ENCODE measurements around the gene RAB39A. TPM values are rescaled to one million over a fixed set of nuclear protein-coding genes. Genes with fewer than 3 reads are reported as not detected.

Gene RAB39A
- total and polyA plus RNA-seq, 3 experiments from 2014 or later: 0.11 to 0.20 TPM; not detected in 1

DNA sequence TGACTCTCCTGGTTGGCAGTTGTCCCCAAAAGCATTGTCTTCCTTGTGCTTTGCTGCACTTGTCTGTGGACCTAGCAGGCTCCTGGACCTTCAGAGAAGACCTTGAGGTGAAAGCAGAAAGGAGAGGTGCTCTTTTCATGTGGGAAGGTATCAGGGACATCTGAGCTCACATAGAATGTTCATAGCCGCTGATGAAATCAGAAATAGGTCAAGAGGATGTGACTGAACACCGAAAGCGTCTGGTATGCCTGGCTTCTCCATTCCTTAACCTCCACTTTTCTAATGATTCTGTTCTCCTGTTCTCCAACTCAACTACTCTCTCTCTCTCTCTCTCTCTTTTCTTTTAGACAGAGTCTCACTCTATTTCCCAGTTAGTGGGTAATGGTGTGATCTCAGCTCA lies 74.2 kb downstream of the RAB39A start:
- Histone ChIP-seq H3K36me3 (ENCODE audit: insufficient read depth, low read length) (no peaks in the 10 kb centered on the region), H3K4me1 (ENCODE audit: insufficient read depth, low read length) (no peaks in the 10 kb centered on the region), H3K27me3 (ENCODE audit: insufficient read depth, low read length, poor library complexity, severe bottlenecking) (no peaks in the 10 kb centered on the region), H3K4me3 (ENCODE audit: low read length) (no peak overlapping the region), H3K27ac (ENCODE audit: low read depth, low read length) (no peak overlapping the region), H3K9me3 (ENCODE audit: low read length) (no peaks in the 10 kb centered on the region)
- Mint-ChIP-seq H3K36me3 (no peaks in the 10 kb centered on the region), H3K27me3 (peaks cover 0 to 10% of the 10 kb centered on the region in 2 donors), H3K9me3 (no peaks in the 10 kb centered on the region), H3K4me3 (no peak overlapping the region), H3K4me1 (peaks cover 0 to 2% (median 0%) of the 10 kb centered on the region in 3 donors), H3K27ac (no peak overlapping the region)
- CTCF ChIA-PET: no interaction called here
- no peak for DNase-seq
- POLR2A ChIA-PET: no interaction called here

DNA sequence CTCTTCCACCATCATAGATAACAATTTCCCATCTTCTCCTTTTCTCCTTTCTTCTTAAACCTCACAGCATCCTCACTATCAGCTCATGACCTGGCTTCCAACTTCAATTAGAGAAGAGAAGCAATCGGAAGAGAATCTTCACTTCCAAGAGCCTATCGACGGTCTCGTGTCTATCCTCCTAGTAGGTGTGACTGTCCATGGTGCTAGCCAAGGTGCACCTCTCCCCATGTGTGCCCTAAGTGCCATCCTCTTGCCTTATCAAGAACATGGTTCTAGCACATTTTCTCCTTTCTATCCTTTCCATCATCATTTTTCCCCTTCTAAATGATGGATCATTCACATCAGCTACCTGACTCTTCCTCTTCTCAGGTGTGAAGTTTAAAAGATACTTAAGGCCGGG lies 75.4 kb downstream of the RAB39A start:
- no peak for DNase-seq
- ChIA-PET POLR2A (no interaction called here), CTCF (no interaction called here)
- H3K9me3 ChIP-seq (ENCODE audit: low read length): no peaks in the 10 kb centered on the region
- no peak overlapping the region for H3K4me3 ChIP-seq (ENCODE audit: low read length)
- no peak overlapping the region for H3K27ac ChIP-seq (ENCODE audit: low read depth, low read length)
- Mint-ChIP-seq H3K4me3 (no peak overlapping the region), H3K27ac (no peak overlapping the region), H3K27me3 (peaks cover 0 to 7% of the 10 kb centered on the region in 2 donors), H3K9me3 (no peaks in the 10 kb centered on the region), H3K4me1 (peaks cover 3 to 7% (median 6%) of the 10 kb centered on the region in 3 donors), H3K36me3 (no peaks in the 10 kb centered on the region)
- no peaks in the 10 kb centered on the region for H3K36me3 ChIP-seq (ENCODE audit: insufficient read depth, low read length)
- H3K4me1 ChIP-seq (ENCODE audit: insufficient read depth, low read length): no peaks in the 10 kb centered on the region
- no peaks in the 10 kb centered on the region for H3K27me3 ChIP-seq (ENCODE audit: insufficient read depth, low read length, poor library complexity, severe bottlenecking)

DNA sequence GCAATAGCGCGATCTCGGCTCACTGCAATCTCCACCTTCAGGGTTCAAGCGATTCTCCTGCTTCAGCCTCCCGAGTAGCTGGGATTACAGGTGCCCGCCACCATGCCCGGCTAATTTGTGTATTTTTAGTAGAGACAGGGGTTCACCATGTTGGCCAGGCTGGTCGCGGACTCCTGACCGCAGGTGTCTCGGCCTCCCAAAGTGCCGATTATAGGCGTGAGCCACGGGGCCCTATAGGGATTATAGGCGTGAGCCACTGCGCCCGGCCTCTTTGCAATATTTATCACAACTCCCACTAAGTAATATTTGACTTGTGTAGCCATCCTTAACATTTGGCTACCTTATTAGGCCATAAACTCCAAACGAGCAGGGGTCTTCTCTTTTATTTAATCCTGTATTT lies 79.6 kb downstream of the RAB39A start:
- CTCF ChIA-PET: interaction anchor here (0.7 to 1.9 kb wide), 4 partner anchors 12 to 656 kb away, joined by 3 to 12 read pairs (median 6); partner anchors contain the start of gene DDX10
- Histone ChIP-seq H3K27me3 (ENCODE audit: insufficient read depth, low read length, poor library complexity, severe bottlenecking) (no peaks in the 10 kb centered on the region), H3K4me1 (ENCODE audit: insufficient read depth, low read length) (peaks cover 22% of the 10 kb centered on the region), H3K9me3 (ENCODE audit: low read length) (no peaks in the 10 kb centered on the region), H3K4me3 (ENCODE audit: low read length) (no peak overlapping the region), H3K36me3 (ENCODE audit: insufficient read depth, low read length) (no peaks in the 10 kb centered on the region), H3K27ac (ENCODE audit: low read depth, low read length) (no peak overlapping the region)
- Mint-ChIP-seq H3K9me3 (no peaks in the 10 kb centered on the region), H3K36me3 (peaks cover 0 to 16% (median 2%) of the 10 kb centered on the region in 3 donors), H3K27me3 (no peaks in the 10 kb centered on the region), H3K27ac (peak overlapping the region in 3 of 8 donors; percentile 30 to 98 (median 93)), H3K4me3 (peak overlapping the region; percentile 93 to 100 (median 98)), H3K4me1 (peaks cover 4 to 20% (median 8%) of the 10 kb centered on the region in 3 donors)
- POLR2A ChIA-PET: no interaction called here
- no peak for DNase-seq

DNA sequence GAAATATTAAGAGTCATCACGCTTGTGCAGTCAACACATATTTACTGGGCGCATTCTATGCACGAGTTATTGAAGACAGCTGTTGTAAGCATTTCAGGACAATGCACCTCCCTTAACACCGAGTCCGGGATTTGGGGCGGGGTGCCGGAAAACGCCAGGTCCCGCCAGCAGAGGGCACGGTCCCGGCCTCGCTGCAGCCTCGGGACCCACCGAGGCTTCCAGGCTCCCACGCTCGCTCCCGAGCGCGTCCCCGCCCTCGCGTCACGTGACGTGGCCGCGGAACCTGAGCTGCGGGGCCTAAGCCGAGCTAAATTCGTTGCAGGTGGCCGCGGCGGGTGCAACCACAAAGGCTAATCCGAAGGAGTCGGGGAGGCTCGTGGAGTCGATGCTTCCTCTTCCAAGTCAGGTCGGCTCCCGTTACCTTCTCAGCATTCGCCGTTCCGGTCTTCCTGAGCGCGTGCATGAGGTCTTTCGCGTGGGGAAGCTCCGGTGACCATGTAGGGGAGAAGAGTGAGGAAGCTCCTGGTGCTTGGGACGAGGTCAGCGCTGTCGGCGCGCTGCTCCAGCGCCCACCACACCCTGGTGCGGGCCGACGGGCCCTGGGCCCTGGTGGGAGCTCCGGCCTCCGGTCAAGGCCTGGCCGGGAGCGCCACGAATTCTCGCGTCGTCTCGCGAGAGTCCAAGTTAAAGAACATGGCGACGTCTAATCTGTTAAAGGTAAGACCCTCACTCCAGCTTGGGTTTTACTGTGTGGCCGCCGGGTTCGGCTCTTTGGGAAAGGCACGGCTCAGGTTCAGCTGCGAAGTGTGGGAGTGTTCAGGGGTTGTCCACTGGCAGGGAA lies 80.6 kb downstream of the RAB39A start, which contains the start of gene CUL5:
Gene CUL5 (plus strand): TSS at position 243 of the 841 bp plus-strand sequence. CDS start 451 bp downstream, at position 694.
- H3K27ac Mint-ChIP-seq: peak within 1 kb of the TSS; percentile 93 to 99 (median 98)
- peak within 1 kb of the TSS; percentile 93 to 100 (median 98) for H3K4me3 Mint-ChIP-seq
- POLR2A ChIA-PET: interaction anchor here (1.0 to 1.1 kb wide), 2 partner anchors 9 to 105 kb away, joined by 3 read pairs; no protein-coding TSS in a partner anchor
- Histone ChIP-seq H3K4me3 (ENCODE audit: low read length) (peak within 1 kb of the TSS; percentile 94), H3K9me3 (ENCODE audit: low read length) (no peaks in the 10 kb centered on the region), H3K27ac (ENCODE audit: low read depth, low read length) (peak within 1 kb of the TSS; percentile 97), H3K36me3 (ENCODE audit: insufficient read depth, low read length) (no peaks in the 10 kb centered on the region), H3K4me1 (ENCODE audit: insufficient read depth, low read length) (peaks cover 32% of the 10 kb centered on the region), H3K27me3 (ENCODE audit: insufficient read depth, low read length, poor library complexity, severe bottlenecking) (no peaks in the 10 kb centered on the region)
- DNase-seq: peak; percentile 85 to 91 (median 88)
- H3K4me1 Mint-ChIP-seq: peaks cover 4 to 20% (median 8%) of the 10 kb centered on the region in 3 donors
- no peaks in the 10 kb centered on the region for H3K9me3 Mint-ChIP-seq
- no peaks in the 10 kb centered on the region for H3K27me3 Mint-ChIP-seq
- CTCF ChIA-PET: interaction anchor here (0.6 to 1.9 kb wide), 23 partner anchors 9 to 721 kb away, joined by 3 to 12 read pairs (median 3); partner anchors contain the start of genes CWF19L2 and DDX10
- H3K36me3 Mint-ChIP-seq: peaks cover 0 to 16% (median 2%) of the 10 kb centered on the region in 3 donors

- H3K27me3 Mint-ChIP-seq: no peaks in the 10 kb centered on the region
- peak in 1 of 5 donors; percentile 2 for DNase-seq
Measured at GRCh38 chr11:108009497-108010370, 81.5 kb downstream of the RAB39A start.

GRCh38 chr11:108012139-108012725 lies 84.0 kb downstream of the RAB39A start:
- Histone ChIP-seq H3K9me3 (ENCODE audit: low read length) (no peaks in the 10 kb centered on the region), H3K4me3 (ENCODE audit: low read length) (no peak overlapping the region), H3K36me3 (ENCODE audit: insufficient read depth, low read length) (no peaks in the 10 kb centered on the region), H3K27ac (ENCODE audit: low read depth, low read length) (no peak overlapping the region), H3K4me1 (ENCODE audit: insufficient read depth, low read length) (peaks cover 46% of the 10 kb centered on the region), H3K27me3 (ENCODE audit: insufficient read depth, low read length, poor library complexity, severe bottlenecking) (no peaks in the 10 kb centered on the region)
- Mint-ChIP-seq H3K36me3 (peaks cover 0 to 33% (median 2%) of the 10 kb centered on the region in 3 donors), H3K4me3 (no peak overlapping the region), H3K27ac (no peak overlapping the region), H3K4me1 (peaks cover 4 to 41% (median 32%) of the 10 kb centered on the region in 3 donors), H3K9me3 (no peaks in the 10 kb centered on the region), H3K27me3 (no peaks in the 10 kb centered on the region)
- POLR2A ChIA-PET: no interaction called here
- DNase-seq: no peak
- CTCF ChIA-PET: interaction anchor here (1.2 kb wide), 1 partner anchor 12 kb away, joined by 4 read pairs; no protein-coding TSS in a partner anchor

More at GRCh38 chr11:108009497-108010370, 81.5 kb downstream of the RAB39A start:
- Mint-ChIP-seq H3K9me3 (no peaks in the 10 kb centered on the region), H3K4me3 (peak overlapping the region; percentile 93 to 100 (median 98)), H3K27ac (peak overlapping the region; percentile 93 to 99 (median 98)), H3K36me3 (peaks cover 0 to 18% (median 2%) of the 10 kb centered on the region in 3 donors), H3K4me1 (peaks cover 4 to 22% (median 8%) of the 10 kb centered on the region in 3 donors)
- ChIA-PET POLR2A (interaction anchor here (0.7 to 1.1 kb wide), 3 partner anchors 10 to 606 kb away, joined by 3 read pairs; no protein-coding TSS in a partner anchor), CTCF (interaction anchor here (0.8 to 1.8 kb wide), 17 partner anchors 8 to 654 kb away, joined by 3 to 12 read pairs (median 4); partner anchors contain the start of genes CWF19L2 and DDX10)
- H3K36me3 ChIP-seq (ENCODE audit: insufficient read depth, low read length): no peaks in the 10 kb centered on the region
- peak overlapping the region; percentile 97 for H3K27ac ChIP-seq (ENCODE audit: low read depth, low read length)
- H3K27me3 ChIP-seq (ENCODE audit: insufficient read depth, low read length, poor library complexity, severe bottlenecking): no peaks in the 10 kb centered on the region
- H3K9me3 ChIP-seq (ENCODE audit: low read length): no peaks in the 10 kb centered on the region
- peaks cover 32% of the 10 kb centered on the region for H3K4me1 ChIP-seq (ENCODE audit: insufficient read depth, low read length)
- H3K4me3 ChIP-seq (ENCODE audit: low read length): peak overlapping the region; percentile 94

Measured in CD8-positive, alpha-beta memory T cell (primary cell).